Measurements from ENCODE around the gene FCGR3B.
"Not testable (repeated sequence)": the region's sequence is repeated elsewhere in the genome, so short reads cannot be mapped to it uniquely, and the experiment has no call there.

The FCGR3B gene

GRCh38 chr1:161605024-161605423 lies 26.0 kb downstream of the FCGR3B start:
- not testable (repeated sequence) for DNase-seq

- not testable (repeated sequence) for DNase-seq
Measured at GRCh38 chr1:161597077-161597476, 33.9 kb downstream of the FCGR3B start.

DNA sequence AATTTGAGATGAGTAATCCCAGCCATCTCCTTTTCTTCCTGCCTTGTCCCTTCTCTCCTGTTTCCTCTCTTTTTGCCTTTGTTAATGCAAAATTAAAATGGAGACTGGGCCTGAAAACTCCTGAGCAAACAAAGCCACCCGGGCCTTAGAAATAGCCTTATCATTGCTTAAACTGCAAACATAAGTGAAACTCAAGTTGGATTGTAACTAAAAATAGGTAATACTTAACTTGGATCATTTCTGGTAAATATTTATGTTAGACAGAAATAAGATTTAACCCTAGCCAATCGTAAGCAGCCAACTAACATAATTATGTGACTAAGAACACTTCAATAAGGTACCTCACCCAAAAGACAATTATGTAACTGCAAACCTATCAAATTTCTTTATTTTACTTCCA lies 35.4 kb downstream of the FCGR3B start:
- not testable (repeated sequence) for DNase-seq

- not testable (repeated sequence) for DNase-seq
Measured at GRCh38 chr1:161595173-161595572, 35.8 kb downstream of the FCGR3B start.

GRCh38 chr1:161594269-161594984 lies 36.5 kb downstream of the FCGR3B start:
- DNase-seq: not testable (repeated sequence)

GRCh38 chr1:161593092-161593755 lies 37.8 kb downstream of the FCGR3B start:
- DNase-seq: not testable (repeated sequence)

DNA sequence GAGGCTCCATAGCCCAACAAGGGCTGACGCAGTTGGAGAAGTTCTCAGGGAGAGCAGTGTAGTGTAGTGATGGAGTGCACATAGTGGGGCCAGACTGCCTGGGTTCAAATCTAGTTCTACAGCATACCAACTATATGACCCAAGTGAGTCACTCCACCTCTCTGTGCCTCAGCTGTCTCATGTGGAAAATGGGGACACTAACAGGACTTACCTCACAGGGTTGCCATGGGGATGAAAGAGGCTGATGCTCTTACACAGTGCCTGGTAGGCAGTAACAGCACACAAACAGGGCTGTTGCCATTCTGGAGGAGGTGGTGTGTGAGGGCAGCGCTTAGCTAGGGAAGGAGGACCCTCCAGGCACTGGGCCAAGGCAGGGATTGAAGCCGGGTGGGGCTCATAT lies 38.4 kb downstream of the FCGR3B start:
- DNase-seq: not testable (repeated sequence)

GRCh38 chr1:161589920-161590319 lies 41.1 kb downstream of the FCGR3B start:
- DNase-seq: not testable (repeated sequence)

DNA sequence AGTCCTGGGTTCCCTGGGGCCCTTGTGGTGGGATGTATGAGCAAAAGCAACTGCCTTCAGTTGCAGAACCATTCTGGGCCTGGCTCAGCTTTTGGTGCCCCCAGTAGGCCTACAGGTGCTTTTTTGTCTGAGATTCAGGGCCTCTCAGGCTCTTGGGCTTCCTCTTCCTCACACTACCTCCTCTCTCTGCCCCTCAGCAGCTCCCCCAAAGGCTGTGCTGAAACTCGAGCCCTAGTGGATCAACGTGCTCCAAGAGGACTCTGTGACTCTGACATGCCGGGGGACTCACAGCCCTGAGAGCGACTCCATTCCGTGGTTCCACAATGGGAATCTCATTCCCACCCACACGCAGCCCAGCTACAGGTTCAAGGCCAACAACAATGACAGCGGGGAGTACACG lies 41.6 kb downstream of the FCGR3B start:
- DNase-seq: not testable (repeated sequence)

GRCh38 chr1:161588596-161588995 lies 42.4 kb downstream of the FCGR3B start:
- DNase-seq: not testable (repeated sequence)

DNA sequence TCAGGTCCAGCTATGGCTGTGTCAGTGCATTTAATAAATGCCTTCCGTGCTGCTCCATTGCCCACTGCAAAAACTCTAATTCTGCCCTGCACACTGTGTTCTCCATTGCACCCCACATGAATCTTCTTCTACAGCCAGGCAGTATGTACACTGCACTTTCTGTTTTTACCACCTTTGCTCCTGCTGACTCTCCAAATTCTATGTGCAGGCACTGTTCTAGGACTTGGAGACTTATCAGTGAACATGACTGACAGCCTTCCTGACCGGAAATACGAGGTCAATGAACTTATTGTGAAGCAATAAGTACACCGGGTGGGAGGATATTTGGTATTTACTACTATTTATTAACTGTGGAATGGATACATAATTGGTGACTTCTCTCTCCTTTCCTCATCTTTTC lies 48.1 kb downstream of the FCGR3B start:
- DNase-seq: not testable (repeated sequence)

- DNase-seq: not testable (repeated sequence)
Measured at GRCh38 chr1:161580879-161581537, 50.0 kb downstream of the FCGR3B start.

- DNase-seq: not testable (repeated sequence)
Measured at GRCh38 chr1:161579856-161580507, 51.0 kb downstream of the FCGR3B start.

DNA sequence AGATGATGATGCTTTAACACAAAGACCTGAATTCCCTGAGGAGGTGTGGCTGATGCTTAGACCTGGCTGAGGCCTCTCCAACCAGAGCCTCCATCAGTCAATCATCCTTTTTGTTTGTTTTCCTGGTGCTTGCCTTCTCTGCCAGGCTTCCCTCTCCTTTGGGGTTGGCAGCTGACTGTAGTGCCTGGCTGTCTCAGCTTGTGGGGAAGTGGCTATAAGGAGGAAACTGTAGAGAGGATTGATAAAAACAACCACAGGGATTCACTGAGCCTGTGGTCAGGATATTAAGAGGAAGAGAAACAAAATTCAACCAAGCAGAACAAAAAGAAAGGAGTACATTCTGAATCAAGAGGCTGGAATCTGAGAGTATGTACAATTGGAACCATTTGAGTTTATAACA lies 54.3 kb downstream of the FCGR3B start:
- DNase-seq: not testable (repeated sequence)
